NOMO-1 treated with DMSO at 0.1 percent for 48 hours (cell line): ENCODE results near the gene COL8A2.

Experiments used
- DNase-seq: peaks from one replicate; lab custom pipeline; 2025; ENCODE audit not compliant: unreplicated experiment; lab: John Stamatoyannopoulos, UW

The COL8A2 gene

DNA sequence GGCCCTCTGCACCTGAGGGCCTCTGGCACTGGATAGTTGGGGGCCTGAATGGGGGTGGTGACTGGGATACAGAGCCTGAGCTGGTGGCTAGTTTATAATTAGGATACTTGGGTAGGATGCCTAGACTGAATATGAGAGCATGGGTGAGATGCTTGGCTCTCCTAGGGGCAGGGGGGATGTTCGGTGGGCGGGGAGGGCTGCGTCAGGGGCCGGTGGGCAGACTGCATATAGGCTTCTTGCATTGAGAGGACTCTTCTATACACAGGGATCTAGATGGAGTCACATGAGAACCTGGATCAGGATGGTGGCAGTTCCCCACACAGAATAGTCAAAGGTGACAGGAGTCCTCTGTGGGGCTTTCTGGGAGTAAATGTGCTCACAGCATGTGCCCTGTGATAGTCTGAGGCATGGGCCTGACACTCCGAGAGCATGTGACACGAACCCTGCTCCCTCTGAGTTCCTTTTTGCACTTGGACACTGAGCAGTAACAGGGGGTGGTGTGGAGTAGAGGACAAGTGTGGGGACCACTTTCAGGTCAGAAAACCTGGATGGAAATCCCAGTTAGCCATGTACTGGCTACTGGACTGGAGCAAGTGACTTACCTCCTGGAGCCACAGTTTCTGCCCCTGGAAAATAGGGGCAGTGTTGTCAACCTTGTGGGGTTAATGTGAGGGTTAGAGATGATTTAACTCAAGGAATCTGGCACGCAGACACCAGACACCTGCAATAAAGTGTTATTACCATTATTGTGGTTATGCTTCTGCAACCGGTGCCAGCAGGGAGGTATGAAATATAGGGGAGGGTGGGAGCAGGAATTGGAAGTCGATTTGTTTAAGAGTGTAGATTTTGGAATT, 33.2 kb upstream of the COL8A2 start:
- DNase-seq: no peak

- no peak for DNase-seq
Measured at GRCh38 chr1:36157115-36157903, 32.3 kb upstream of the COL8A2 start.

- DNase-seq: peak; percentile 31
Measured at GRCh38 chr1:36156329-36157114, 31.5 kb upstream of the COL8A2 start.

GRCh38 chr1:36155408-36156328, 30.6 kb upstream of the COL8A2 start, which contains the start of gene MAP7D1:
TSS of gene MAP7D1 (plus strand) at chr1:36156160. CDS start at chr1:36156418, 258 bp downstream.
- DNase-seq: peak; percentile 57

GRCh38 chr1:36154765-36155407, 29.9 kb upstream of the COL8A2 start:
- no peak for DNase-seq

DNA sequence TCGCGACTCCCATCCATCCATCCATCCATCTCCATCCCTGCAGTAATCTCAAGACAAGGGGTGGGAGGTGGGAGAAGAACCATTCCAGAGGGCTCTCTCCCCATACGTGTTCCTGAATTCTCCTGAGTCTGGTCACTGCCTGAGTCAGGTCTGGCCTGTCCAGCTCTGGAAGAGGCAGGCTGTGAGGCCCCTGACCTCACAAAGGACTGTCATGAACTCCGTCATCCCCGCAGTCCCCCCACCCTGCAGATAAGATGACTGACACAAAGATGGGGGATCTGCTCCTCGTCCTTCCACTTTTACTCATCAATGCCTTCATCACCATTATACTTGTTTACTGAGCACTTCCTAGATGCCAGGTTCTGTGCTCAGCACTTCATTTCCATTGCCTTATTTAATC, 29.3 kb upstream of the COL8A2 start:
- DNase-seq: no peak

GRCh38 chr1:36153476-36153875, 28.5 kb upstream of the COL8A2 start:
- DNase-seq: no peak

GRCh38 chr1:36151845-36152203, 26.8 kb upstream of the COL8A2 start:
- DNase-seq: no peak

DNA sequence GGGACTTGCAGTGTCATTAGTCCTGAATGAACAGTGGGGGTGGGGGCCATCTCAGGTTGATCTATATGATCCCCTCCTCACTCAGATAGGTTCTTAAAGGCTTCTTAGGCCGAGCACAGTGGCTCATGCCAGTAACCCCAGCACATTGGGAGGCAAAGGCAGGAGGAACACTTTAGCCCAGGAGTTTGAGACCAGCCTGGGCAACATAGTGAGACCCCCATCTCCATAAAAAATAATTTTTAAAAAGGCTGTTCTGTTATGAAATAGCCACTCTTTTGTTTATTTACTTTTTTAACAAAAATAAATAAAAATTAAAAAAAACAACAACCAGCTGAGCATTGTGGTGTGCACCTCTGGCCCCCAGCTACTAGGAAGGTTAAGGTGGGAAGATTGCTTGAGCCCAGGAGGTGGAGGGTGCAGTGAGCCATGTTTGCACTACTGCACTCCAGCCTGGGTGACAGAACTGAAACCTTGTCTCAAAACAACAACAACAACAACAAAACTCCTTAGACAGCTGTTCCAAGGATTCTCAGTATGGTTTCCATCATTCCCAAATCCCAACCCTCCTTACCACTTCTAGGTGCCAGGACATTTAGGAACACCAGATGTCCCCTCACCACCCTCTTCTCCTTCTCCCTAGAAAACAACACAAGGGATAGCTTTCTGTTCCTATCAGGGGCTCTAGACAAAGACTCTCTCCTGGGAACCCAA, 26.3 kb upstream of the COL8A2 start:
- DNase-seq: no peak

GRCh38 chr1:36150296-36151133, 25.5 kb upstream of the COL8A2 start:
- DNase-seq: peak; percentile 84

DNA sequence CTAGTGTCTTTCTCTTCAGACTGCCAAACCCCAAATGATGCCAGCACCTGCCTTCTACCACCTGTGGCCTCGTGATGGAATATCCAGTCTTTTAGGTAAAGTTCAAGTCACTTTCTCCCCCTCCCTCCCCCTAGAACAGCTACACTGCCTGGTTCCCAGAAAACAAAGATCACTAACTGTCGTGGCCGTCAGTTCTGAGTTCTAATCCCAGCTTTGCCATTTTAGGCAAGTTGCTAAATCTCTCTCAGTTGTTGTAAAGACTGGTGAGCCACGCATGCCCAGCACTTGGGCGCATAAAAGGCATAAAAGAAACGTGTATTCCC, 24.9 kb upstream of the COL8A2 start:
- no peak for DNase-seq

GRCh38 chr1:36149237-36149972, 24.4 kb upstream of the COL8A2 start, which contains the start of gene TRAPPC3:
TSS of gene TRAPPC3 (minus strand) at chr1:36149486. CDS start at chr1:36149378, 108 bp downstream.
- peak; percentile 100 for DNase-seq

DNA sequence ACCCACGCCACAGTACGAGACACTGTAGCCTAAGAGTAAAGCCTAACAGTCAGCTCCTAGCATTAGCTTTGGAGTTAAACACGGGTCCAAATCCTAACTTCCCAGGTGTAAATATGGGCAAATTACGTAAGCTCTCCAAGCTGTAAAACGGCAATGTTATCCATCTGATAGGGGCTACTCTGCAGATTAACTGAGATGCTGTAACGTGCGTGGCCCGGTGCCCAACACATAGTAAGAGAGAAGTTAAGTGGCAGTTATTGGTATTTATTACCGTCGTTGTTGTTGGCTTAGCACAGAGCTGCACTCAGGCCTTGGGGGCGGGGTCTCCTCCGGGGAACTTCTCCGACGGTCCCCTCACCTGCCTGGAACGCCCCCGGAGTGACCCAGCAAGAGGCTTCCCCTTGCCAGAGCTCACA, 23.8 kb upstream of the COL8A2 start:
- DNase-seq: no peak

GRCh38 chr1:36144413-36144812, 19.4 kb upstream of the COL8A2 start:
- no peak for DNase-seq

DNA sequence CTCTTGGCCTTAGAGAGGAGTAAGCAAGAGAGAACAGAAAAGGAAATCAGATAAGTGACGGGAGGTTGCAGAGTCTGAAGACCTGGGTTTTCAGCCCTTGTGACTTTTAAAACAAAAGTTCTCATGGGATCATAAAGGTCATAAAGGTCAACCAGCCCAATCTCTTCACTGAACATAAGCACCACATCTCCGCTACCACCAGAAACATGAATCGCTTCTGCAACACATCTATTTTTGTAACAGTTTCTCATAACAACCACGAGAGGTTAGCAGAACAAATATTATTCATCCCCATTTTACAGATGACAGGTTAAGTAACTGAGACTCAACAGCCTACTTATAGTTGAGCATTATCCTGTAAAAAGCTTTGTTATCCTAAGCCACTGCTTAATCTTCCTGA, 18.4 kb upstream of the COL8A2 start:
- no peak for DNase-seq

- DNase-seq: peak; percentile 60
Measured at GRCh38 chr1:36142121-36142520, 17.1 kb upstream of the COL8A2 start.

- DNase-seq: no peak
Measured at GRCh38 chr1:36139521-36139920, 14.5 kb upstream of the COL8A2 start.

DNA sequence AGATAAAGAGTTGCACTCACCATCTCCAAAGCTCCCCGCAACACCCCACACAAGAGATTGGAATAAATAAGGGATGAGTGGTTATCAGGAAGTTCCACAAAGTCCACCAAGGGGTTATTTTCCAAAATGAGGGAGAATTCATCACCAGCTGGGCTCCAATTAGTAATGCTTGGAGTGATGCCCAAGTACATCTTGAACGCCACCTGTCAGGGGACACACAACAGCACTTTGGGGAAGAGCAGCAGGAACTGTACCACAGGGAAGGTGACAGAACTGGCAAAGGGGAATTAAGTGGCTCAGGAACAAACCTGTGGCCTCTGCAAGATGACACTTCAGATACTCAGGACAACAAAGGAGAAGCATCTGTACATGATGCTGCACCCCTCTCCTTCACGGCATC, 12.8 kb upstream of the COL8A2 start:
- no peak for DNase-seq
